GM06990 (cell line): ENCODE data around the gene ZC3H12A.
A peak's percentile ranks its signal among the peaks of the same experiment; 100 is the strongest.

ENCODE experiments used
- DNase-seq: peaks from one replicate; pipeline ENCODE4 v3.0.0-alpha.2; 2011; ENCODE audit not compliant: insufficient read length; ENCODE audit errors: extremely low read depth
- H3K27me3 ChIP-seq: replicated peaks from 2 replicates; pipeline ENCODE4 v1.6.0; 2011; ENCODE audit warnings: low read length; ENCODE audit not compliant: control insufficient read depth, insufficient read depth
- H3K36me3 ChIP-seq: 2 replicates; pipeline ENCODE4 v1.5.1; 2011; ENCODE audit warnings: low read length; ENCODE audit not compliant: control insufficient read depth, insufficient read depth
- H3K4me3 ChIP-seq: replicated peaks from 2 replicates; pipeline ENCODE4 v1.5.1; 2011; ENCODE audit warnings: low read depth, mild to moderate bottlenecking, control low read depth, low read length
- CTCF ChIP-seq: IDR thresholded peaks from 2 replicates; pipeline ENCODE4 v1.5.1; 2011; ENCODE audit warnings: low read length, control low read depth, mild to moderate bottlenecking, inconsistent platforms; ENCODE audit not compliant: insufficient read depth, poor library complexity, severe bottlenecking

Gene ZC3H12A

GRCh38 chr1:37477946-37478345 is 3.6 kb downstream of the ZC3H12A start:
- DNase-seq: no peak
- no peak for TF ChIP-seq CTCF
- Histone ChIP-seq H3K27me3 (no peaks in the 10 kb centered on the region), H3K4me3 (peak overlapping the region; percentile 82), H3K36me3 (peaks cover 59% of the 10 kb centered on the region)

- TF ChIP-seq CTCF: no peak
- Histone ChIP-seq H3K4me3 (peak overlapping the region; percentile 82), H3K27me3 (no peaks in the 10 kb centered on the region), H3K36me3 (peaks cover 62% of the 10 kb centered on the region)
- no peak for DNase-seq
Measured at GRCh38 chr1:37478451-37478881, 4.1 kb downstream of the ZC3H12A start.

- no peak for DNase-seq
- peak overlapping the region; percentile 82 for H3K4me3 ChIP-seq
- no peak for TF ChIP-seq CTCF
- H3K36me3 ChIP-seq: peaks cover 66% of the 10 kb centered on the region
- H3K27me3 ChIP-seq: no peaks in the 10 kb centered on the region
Measured at GRCh38 chr1:37478890-37479254, 4.5 kb downstream of the ZC3H12A start.

GRCh38 chr1:37479255-37480124 is 5.1 kb downstream of the ZC3H12A start:
- peak; percentile 86 for DNase-seq
- H3K27me3 ChIP-seq: no peaks in the 10 kb centered on the region
- peak overlapping the region; percentile 82 for H3K4me3 ChIP-seq
- TF ChIP-seq CTCF: no peak
- peaks cover 68% of the 10 kb centered on the region for H3K36me3 ChIP-seq

- no peak for DNase-seq
- Histone ChIP-seq H3K4me3 (peak overlapping the region; percentile 82), H3K36me3 (peaks cover 68% of the 10 kb centered on the region), H3K27me3 (no peaks in the 10 kb centered on the region)
- TF ChIP-seq CTCF: no peak
Measured at GRCh38 chr1:37480125-37480466, 5.7 kb downstream of the ZC3H12A start.
